HepG2 (cell line): ENCODE results near the gene ZSCAN21. TPM values are rescaled to one million over a fixed set of nuclear protein-coding genes. Genes with fewer than 3 reads are reported as not detected.

Experiments
- HHEX ChIP-seq: IDR thresholded peaks from 2 replicates; pipeline ENCODE4 v1.6.1; 2016; ENCODE audit warnings: control low read depth
- HOXA5 ChIP-seq: sonication (generic); formaldehyde crosslinking; IDR thresholded peaks from 2 replicates; pipeline ENCODE4 v1.4.0; 2020; ENCODE audit warnings: missing genetic modification reagents
- IKZF1 ChIP-seq: fragments of 450-650 bp; IDR thresholded peaks from 2 replicates; pipeline ENCODE4 v1.7.1; 2016
- MTA1 ChIP-seq: sonication (generic); formaldehyde crosslinking; IDR thresholded peaks from 2 replicates; pipeline ENCODE4 v1.4.0; 2020; ENCODE audit warnings: missing genetic modification reagents, mild to moderate bottlenecking, borderline replicate concordance
- NR0B2 ChIP-seq: sonication (generic); formaldehyde crosslinking; IDR thresholded peaks from 2 replicates; pipeline ENCODE4 v1.4.0; 2020; ENCODE audit warnings: mild to moderate bottlenecking, missing genetic modification reagents
- PHF21A ChIP-seq: sonication (generic); formaldehyde crosslinking; IDR thresholded peaks from 2 replicates; pipeline ENCODE4 v1.5.0; 2020; ENCODE audit warnings: mild to moderate bottlenecking, missing genetic modification reagents
- ZKSCAN5 ChIP-seq: sonication (generic); formaldehyde crosslinking; IDR thresholded peaks from 2 replicates; pipeline ENCODE4 v1.5.1; 2020; ENCODE audit warnings: mild to moderate bottlenecking, missing genetic modification reagents
- ZMYM3 ChIP-seq: sonication (generic); formaldehyde crosslinking; IDR thresholded peaks from 2 replicates; pipeline ENCODE4 v1.5.1; 2020; ENCODE audit warnings: mild to moderate bottlenecking, missing genetic modification reagents
- ZNF350 ChIP-seq: sonication (generic); formaldehyde crosslinking; IDR thresholded peaks from 2 replicates; pipeline ENCODE4 v1.4.0; 2020; ENCODE audit warnings: mild to moderate bottlenecking, low read depth, missing genetic modification reagents, borderline replicate concordance
- ZNF44 ChIP-seq: sonication (generic); formaldehyde crosslinking; IDR thresholded peaks from 2 replicates; pipeline ENCODE4 v1.5.1; 2020; ENCODE audit warnings: mild to moderate bottlenecking, missing genetic modification reagents
- polyA plus RNA-seq, 8 experiments: library from polyadenylated mRNA; depleted of rRNA in 3 of 8; stranded (reverse) in 7 of 8; unstranded in 1 of 8; fragments of >200 nt; fragmentation: Illumina TruSeq in 4 of 8; extraction: Trizol in 4 of 8; gene quantifications; 2 replicates each; pipeline versions ENCODE4 v1.2.1 to v1.2.3, GENCODE V29; 2011 to 2016; ENCODE audit warnings: low read depth in 4 of 8, missing spikeins in 1 of 8, mixed read lengths in 1 of 8; ENCODE audit not compliant: insufficient read depth in 1 of 8
- total RNA-seq, 5 experiments: library from RNA; depleted of rRNA; stranded (reverse); fragments of >200 nt; fragmentation: Illumina TruSeq; extraction: Trizol; gene quantifications; 2 replicates each; pipeline ENCODE4 v1.2.3, GENCODE V29; 2016; ENCODE audit warnings: low read depth in 1 of 5
- TF ChIP-seq, protein P1 (sequence below): sonication (generic); formaldehyde crosslinking; IDR thresholded peaks from 2 replicates; pipeline ENCODE4 v1.4.0; 2020; ENCODE audit warnings: missing genetic modification reagents, borderline replicate concordance
- TF ChIP-seq, protein P2 (sequence below): sonication (generic); formaldehyde crosslinking; IDR thresholded peaks from 2 replicates; pipeline ENCODE4 v1.4.0; 2020; ENCODE audit warnings: missing genetic modification reagents
- TF ChIP-seq, protein P3 (sequence below): IDR thresholded peaks from 2 replicates; pipeline ENCODE4 v1.6.1; 2016
- TF ChIP-seq, protein P4 (sequence below): sonication (generic); IDR thresholded peaks from 2 replicates; pipeline ENCODE4 v1.6.1; 2016; ENCODE audit warnings: low read depth, borderline replicate concordance
- TF ChIP-seq, protein P5 (sequence below), 2 experiments: IDR thresholded peaks; 2 replicates each; pipeline ENCODE4 v1.6.1; 2011 to 2012; ENCODE audit warnings: low read length in 2 of 2, borderline replicate concordance in 1 of 2, low read depth in 1 of 2, mild to moderate bottlenecking in 1 of 2, moderate library complexity in 1 of 2

Gene ZSCAN21
- total and polyA plus RNA-seq, 2 of the 13 experiments (the other 11 are each of a cell fraction or from before 2014, with no cell fraction given) = 7.0 to 10.0 TPM

- TF ChIP-seq, protein P1, sequence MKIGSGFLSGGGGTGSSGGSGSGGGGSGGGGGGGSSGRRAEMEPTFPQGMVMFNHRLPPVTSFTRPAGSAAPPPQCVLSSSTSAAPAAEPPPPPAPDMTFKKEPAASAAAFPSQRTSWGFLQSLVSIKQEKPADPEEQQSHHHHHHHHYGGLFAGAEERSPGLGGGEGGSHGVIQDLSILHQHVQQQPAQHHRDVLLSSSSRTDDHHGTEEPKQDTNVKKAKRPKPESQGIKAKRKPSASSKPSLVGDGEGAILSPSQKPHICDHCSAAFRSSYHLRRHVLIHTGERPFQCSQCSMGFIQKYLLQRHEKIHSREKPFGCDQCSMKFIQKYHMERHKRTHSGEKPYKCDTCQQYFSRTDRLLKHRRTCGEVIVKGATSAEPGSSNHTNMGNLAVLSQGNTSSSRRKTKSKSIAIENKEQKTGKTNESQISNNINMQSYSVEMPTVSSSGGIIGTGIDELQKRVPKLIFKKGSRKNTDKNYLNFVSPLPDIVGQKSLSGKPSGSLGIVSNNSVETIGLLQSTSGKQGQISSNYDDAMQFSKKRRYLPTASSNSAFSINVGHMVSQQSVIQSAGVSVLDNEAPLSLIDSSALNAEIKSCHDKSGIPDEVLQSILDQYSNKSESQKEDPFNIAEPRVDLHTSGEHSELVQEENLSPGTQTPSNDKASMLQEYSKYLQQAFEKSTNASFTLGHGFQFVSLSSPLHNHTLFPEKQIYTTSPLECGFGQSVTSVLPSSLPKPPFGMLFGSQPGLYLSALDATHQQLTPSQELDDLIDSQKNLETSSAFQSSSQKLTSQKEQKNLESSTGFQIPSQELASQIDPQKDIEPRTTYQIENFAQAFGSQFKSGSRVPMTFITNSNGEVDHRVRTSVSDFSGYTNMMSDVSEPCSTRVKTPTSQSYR = peak; percentile 97
- TF ChIP-seq HOXA5 (CRISPR knock-in tag) (no peak), PHF21A (CRISPR knock-in tag) (no peak), ZKSCAN5 (CRISPR knock-in tag) (no peak), MTA1 (CRISPR knock-in tag) (no peak), HHEX (CRISPR knock-in tag) (no peak), ZNF44 (CRISPR knock-in tag) (no peak), ZNF350 (CRISPR knock-in tag) (0 out of 2 replicates have a peak, but pooled peaks have one; percentile 50), NR0B2 (CRISPR knock-in tag) (no peak), ZMYM3 (CRISPR knock-in tag) (peak; percentile 80), IKZF1 (no peak)
- TF ChIP-seq, protein P2, sequence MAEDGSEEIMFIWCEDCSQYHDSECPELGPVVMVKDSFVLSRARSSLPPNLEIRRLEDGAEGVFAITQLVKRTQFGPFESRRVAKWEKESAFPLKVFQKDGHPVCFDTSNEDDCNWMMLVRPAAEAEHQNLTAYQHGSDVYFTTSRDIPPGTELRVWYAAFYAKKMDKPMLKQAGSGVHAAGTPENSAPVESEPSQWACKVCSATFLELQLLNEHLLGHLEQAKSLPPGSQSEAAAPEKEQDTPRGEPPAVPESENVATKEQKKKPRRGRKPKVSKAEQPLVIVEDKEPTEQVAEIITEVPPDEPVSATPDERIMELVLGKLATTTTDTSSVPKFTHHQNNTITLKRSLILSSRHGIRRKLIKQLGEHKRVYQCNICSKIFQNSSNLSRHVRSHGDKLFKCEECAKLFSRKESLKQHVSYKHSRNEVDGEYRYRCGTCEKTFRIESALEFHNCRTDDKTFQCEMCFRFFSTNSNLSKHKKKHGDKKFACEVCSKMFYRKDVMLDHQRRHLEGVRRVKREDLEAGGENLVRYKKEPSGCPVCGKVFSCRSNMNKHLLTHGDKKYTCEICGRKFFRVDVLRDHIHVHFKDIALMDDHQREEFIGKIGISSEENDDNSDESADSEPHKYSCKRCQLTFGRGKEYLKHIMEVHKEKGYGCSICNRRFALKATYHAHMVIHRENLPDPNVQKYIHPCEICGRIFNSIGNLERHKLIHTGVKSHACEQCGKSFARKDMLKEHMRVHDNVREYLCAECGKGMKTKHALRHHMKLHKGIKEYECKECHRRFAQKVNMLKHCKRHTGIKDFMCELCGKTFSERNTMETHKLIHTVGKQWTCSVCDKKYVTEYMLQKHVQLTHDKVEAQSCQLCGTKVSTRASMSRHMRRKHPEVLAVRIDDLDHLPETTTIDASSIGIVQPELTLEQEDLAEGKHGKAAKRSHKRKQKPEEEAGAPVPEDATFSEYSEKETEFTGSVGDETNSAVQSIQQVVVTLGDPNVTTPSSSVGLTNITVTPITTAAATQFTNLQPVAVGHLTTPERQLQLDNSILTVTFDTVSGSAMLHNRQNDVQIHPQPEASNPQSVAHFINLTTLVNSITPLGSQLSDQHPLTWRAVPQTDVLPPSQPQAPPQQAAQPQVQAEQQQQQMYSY (CRISPR knock-in tag) = no peak
- TF ChIP-seq, protein P3, sequence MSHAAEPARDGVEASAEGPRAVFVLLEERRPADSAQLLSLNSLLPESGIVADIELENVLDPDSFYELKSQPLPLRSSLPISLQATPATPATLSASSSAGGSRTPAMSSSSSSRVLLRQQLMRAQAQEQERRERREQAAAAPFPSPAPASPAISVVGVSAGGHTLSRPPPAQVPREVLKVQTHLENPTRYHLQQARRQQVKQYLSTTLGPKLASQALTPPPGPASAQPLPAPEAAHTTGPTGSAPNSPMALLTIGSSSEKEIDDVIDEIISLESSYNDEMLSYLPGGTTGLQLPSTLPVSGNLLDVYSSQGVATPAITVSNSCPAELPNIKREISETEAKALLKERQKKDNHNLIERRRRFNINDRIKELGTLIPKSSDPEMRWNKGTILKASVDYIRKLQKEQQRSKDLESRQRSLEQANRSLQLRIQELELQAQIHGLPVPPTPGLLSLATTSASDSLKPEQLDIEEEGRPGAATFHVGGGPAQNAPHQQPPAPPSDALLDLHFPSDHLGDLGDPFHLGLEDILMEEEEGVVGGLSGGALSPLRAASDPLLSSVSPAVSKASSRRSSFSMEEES (CRISPR knock-in tag) = peak; percentile 96
- TF ChIP-seq, protein P4, sequence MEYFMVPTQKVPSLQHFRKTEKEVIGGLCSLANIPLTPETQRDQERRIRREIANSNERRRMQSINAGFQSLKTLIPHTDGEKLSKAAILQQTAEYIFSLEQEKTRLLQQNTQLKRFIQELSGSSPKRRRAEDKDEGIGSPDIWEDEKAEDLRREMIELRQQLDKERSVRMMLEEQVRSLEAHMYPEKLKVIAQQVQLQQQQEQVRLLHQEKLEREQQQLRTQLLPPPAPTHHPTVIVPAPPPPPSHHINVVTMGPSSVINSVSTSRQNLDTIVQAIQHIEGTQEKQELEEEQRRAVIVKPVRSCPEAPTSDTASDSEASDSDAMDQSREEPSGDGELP = no peak
- TF ChIP-seq, protein P5, sequence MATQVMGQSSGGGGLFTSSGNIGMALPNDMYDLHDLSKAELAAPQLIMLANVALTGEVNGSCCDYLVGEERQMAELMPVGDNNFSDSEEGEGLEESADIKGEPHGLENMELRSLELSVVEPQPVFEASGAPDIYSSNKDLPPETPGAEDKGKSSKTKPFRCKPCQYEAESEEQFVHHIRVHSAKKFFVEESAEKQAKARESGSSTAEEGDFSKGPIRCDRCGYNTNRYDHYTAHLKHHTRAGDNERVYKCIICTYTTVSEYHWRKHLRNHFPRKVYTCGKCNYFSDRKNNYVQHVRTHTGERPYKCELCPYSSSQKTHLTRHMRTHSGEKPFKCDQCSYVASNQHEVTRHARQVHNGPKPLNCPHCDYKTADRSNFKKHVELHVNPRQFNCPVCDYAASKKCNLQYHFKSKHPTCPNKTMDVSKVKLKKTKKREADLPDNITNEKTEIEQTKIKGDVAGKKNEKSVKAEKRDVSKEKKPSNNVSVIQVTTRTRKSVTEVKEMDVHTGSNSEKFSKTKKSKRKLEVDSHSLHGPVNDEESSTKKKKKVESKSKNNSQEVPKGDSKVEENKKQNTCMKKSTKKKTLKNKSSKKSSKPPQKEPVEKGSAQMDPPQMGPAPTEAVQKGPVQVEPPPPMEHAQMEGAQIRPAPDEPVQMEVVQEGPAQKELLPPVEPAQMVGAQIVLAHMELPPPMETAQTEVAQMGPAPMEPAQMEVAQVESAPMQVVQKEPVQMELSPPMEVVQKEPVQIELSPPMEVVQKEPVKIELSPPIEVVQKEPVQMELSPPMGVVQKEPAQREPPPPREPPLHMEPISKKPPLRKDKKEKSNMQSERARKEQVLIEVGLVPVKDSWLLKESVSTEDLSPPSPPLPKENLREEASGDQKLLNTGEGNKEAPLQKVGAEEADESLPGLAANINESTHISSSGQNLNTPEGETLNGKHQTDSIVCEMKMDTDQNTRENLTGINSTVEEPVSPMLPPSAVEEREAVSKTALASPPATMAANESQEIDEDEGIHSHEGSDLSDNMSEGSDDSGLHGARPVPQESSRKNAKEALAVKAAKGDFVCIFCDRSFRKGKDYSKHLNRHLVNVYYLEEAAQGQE (IDR thresholded peaks at IDR 0.05; ENCODE audit: borderline replicate concordance in 1 of 2, low read depth in 1 of 2, low read length in 2 of 2) = peak in 1 of 2 experiments; percentile 63; a peak in 1 of 4 replicates
Observed at GRCh38 chr7:100024020-100024619, 25.5 kb upstream of the ZSCAN21 start (continued).
